Breast epithelium (tissue), 4 donors: ENCODE data around the gene ANKRD10. TPM values are rescaled to one million over a fixed set of nuclear protein-coding genes. Genes with fewer than 3 reads are reported as not detected.

Experiments
- DNase-seq, 2 donors: peaks; one replicate each; pipeline ENCODE4 v3.0.0-alpha.2; 2019; ENCODE audit warnings: low spot score in 2 of 2
- H3K27ac ChIP-seq, 2 donors: fragments of 200-600 bp; sonication (generic) in 1 of 2; one replicate each; pipeline ENCODE4 v1.5.1; 2016 to 2019; ENCODE audit warnings: mild to moderate bottlenecking in 1 of 2
- H3K27me3 ChIP-seq, 2 donors: fragments of 200-600 bp; sonication (generic) in 1 of 2; one replicate each; pipeline versions ENCODE4 v1.5.1 to v1.6.0; 2017 to 2019; ENCODE audit warnings: control low read depth in 1 of 2, mild to moderate bottlenecking in 1 of 2
- H3K36me3 ChIP-seq: fragments of 200-600 bp; one replicate; pipeline ENCODE4 v1.5.1; 2019
- H3K4me1 ChIP-seq, 2 donors: fragments of 200-600 bp; sonication (generic); one replicate each; pipeline ENCODE4 v1.5.1; 2016 to 2019; ENCODE audit warnings: control low read depth in 1 of 2
- H3K4me3 ChIP-seq, 3 donors: fragments of 200-600 bp; sonication (generic); 1 replicate in 2 of 3; 2 replicates in 1 of 3; pipeline ENCODE4 v1.5.1; 2016 to 2019; ENCODE audit warnings: mild to moderate bottlenecking in 3 of 3, moderate library complexity in 2 of 3
- H3K9me3 ChIP-seq, 2 donors: fragments of 200-600 bp; sonication (generic) in 1 of 2; one replicate each; pipeline ENCODE4 v1.5.1; 2016 to 2019; ENCODE audit warnings: control low read depth in 1 of 2
- POLR2A ChIP-seq: fragments of 450-650 bp; IDR thresholded peaks from one replicate; pipeline ENCODE4 v1.6.1; 2016; ENCODE audit warnings: antibody characterized with exemption, mild to moderate bottlenecking, moderate library complexity
- POLR2AphosphoS5 ChIP-seq, 3 donors: sonication (generic); formaldehyde crosslinking; IDR thresholded peaks; one replicate each; pipeline ENCODE4 v1.6.1; 2017; ENCODE audit warnings: antibody characterized with exemption in 3 of 3
- intact Hi-C: fragments of 100-400 bp; cut with DNase I; formaldehyde crosslinking; loops from one replicate; pipeline ENCODE4 v1.15.1; 2023; ENCODE audit warnings: low total_unique reads
- total RNA-seq, 3 donors: library from RNA; depleted of rRNA; stranded (reverse); fragments of >200 nt; gene quantifications; one replicate each; pipeline ENCODE4 v1.1.0, GENCODE V29; 2016
- TF ChIP-seq, protein P1 (sequence below), 3 donors: fragments of 450-650 bp; IDR thresholded peaks; one replicate each; pipeline ENCODE4 v1.5.1; 2016 to 2017; ENCODE audit warnings: antibody characterized with exemption in 3 of 3, mild to moderate bottlenecking in 3 of 3, moderate library complexity in 3 of 3

ANKRD10 gene
- total RNA-seq, 3 donors from 2014 or later, result 133 to 206 (median 193) TPM

GRCh38 chr13:110887597-110888333, 27.1 kb downstream of the ANKRD10 start:
- no peak for DNase-seq
- Histone ChIP-seq H3K27ac (peak overlapping the region in 1 of 2 donors; percentile 1), H3K4me3 (no peak overlapping the region)

GRCh38 chr13:110886870-110887596, 27.8 kb downstream of the ANKRD10 start:
- Histone ChIP-seq H3K27me3 (no peaks in the 10 kb centered on the region), H3K27ac (no peak overlapping the region), H3K4me1 (no peaks in the 10 kb centered on the region), H3K9me3 (no peaks in the 10 kb centered on the region), H3K36me3 (no peaks in the 10 kb centered on the region), H3K4me3 (no peak overlapping the region)
- TF ChIP-seq POLR2AphosphoS5 (IDR thresholded peaks at IDR 0.05) (no peak), POLR2A (no peak)
- TF ChIP-seq, protein P1, sequence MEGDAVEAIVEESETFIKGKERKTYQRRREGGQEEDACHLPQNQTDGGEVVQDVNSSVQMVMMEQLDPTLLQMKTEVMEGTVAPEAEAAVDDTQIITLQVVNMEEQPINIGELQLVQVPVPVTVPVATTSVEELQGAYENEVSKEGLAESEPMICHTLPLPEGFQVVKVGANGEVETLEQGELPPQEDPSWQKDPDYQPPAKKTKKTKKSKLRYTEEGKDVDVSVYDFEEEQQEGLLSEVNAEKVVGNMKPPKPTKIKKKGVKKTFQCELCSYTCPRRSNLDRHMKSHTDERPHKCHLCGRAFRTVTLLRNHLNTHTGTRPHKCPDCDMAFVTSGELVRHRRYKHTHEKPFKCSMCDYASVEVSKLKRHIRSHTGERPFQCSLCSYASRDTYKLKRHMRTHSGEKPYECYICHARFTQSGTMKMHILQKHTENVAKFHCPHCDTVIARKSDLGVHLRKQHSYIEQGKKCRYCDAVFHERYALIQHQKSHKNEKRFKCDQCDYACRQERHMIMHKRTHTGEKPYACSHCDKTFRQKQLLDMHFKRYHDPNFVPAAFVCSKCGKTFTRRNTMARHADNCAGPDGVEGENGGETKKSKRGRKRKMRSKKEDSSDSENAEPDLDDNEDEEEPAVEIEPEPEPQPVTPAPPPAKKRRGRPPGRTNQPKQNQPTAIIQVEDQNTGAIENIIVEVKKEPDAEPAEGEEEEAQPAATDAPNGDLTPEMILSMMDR (IDR thresholded peaks at IDR 0.05), result no peak
- no peak for DNase-seq
- intact Hi-C loops, result no loop called here

More at GRCh38 chr13:110887597-110888333, 27.1 kb downstream of the ANKRD10 start:
- TF ChIP-seq POLR2AphosphoS5 (IDR thresholded peaks at IDR 0.05), result no peak
- TF ChIP-seq, protein P1 (IDR thresholded peaks at IDR 0.05), result no peak
- no peak for TF ChIP-seq POLR2A
- Histone ChIP-seq H3K27me3 (no peaks in the 10 kb centered on the region), H3K9me3 (no peaks in the 10 kb centered on the region), H3K36me3 (no peaks in the 10 kb centered on the region), H3K4me1 (no peaks in the 10 kb centered on the region)
- intact Hi-C loops, result no loop called here

DNA sequence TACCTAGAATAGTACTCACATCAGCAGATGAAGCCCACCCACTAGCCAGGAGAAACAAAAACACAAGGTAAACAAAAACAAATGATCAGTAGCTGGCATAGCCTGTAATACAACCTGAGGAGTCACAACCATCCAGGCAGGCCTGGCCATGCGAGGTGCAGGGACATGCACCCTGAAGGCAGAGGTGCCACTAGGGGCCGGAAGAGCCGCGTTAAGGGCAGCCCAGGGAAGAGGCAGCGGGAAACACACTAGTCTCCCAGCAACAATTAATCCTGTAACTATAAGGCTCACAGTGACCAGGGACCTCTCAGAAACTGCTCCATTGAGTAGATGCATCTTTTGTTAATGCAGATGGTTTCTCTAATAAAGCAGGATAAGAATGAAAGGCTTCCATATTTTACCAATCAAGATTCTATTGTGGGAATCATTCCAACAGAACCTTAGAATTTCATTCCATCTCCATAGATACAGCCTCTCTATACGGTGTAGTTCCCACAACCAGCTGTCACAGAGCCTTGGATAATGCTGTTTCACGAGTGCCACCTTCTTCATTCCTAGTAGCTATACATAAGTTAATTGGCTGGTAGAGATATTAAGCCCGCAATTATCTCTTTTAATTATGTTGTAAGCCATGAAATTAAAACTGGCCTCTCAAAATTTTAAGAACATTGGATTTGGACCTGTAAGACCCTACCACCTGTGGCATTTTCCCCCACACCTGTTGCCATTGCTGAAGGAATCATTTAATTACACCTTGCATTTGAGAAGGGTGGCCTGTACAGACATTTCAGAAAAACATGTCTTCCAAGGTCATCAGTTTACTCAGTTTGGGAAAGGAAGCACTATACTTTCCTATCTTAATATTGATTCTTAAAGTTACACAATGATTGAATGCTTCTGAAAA, 28.7 kb downstream of the ANKRD10 start:
- DNase-seq, result no peak
- Histone ChIP-seq H3K9me3 (no peaks in the 10 kb centered on the region), H3K36me3 (no peaks in the 10 kb centered on the region)

GRCh38 chr13:110885516-110885915, 29.4 kb downstream of the ANKRD10 start:
- TF ChIP-seq POLR2A, result no peak
- TF ChIP-seq POLR2AphosphoS5 (IDR thresholded peaks at IDR 0.05), result no peak
- TF ChIP-seq, protein P1 (IDR thresholded peaks at IDR 0.05), result no peak
- Histone ChIP-seq H3K4me1 (no peaks in the 10 kb centered on the region), H3K4me3 (no peak overlapping the region), H3K9me3 (no peaks in the 10 kb centered on the region), H3K27me3 (no peaks in the 10 kb centered on the region), H3K36me3 (no peaks in the 10 kb centered on the region), H3K27ac (no peak overlapping the region)
- no peak for DNase-seq
- intact Hi-C loops, result no loop called here

More for the DNA sequence above, 28.7 kb downstream of the ANKRD10 start:
- Histone ChIP-seq H3K27ac (no peak overlapping the region), H3K27me3 (no peaks in the 10 kb centered on the region), H3K4me3 (no peak overlapping the region), H3K4me1 (no peaks in the 10 kb centered on the region)
- intact Hi-C loops, result no loop called here
- TF ChIP-seq POLR2A, result no peak
- TF ChIP-seq POLR2AphosphoS5 (IDR thresholded peaks at IDR 0.05), result no peak
- TF ChIP-seq, protein P1 (IDR thresholded peaks at IDR 0.05), result no peak
